PC-3 (cell line): Measurements from ENCODE around the gene MIGA1.

Experiments used
- CTCF ChIP-seq: fragments of 300-600 bp; sonication (generic); conservative IDR thresholded peaks from 2 replicates; pipeline ENCODE4 v1.5.1; 2017; ENCODE audit warnings: antibody characterized with exemption, low read depth, mild to moderate bottlenecking, low read length
- EZH2 ChIP-seq: fragments of 300-600 bp; sonication (generic); IDR thresholded peaks from one replicate; pipeline ENCODE4 v1.6.1; 2017; ENCODE audit warnings: antibody characterized with exemption, mild to moderate bottlenecking, low read length; ENCODE audit not compliant: unreplicated experiment
- EZH2phosphoT487 ChIP-seq: fragments of 300-600 bp; sonication (generic); IDR thresholded peaks from 2 replicates; pipeline ENCODE4 v1.6.1; 2018; ENCODE audit warnings: mild to moderate bottlenecking, antibody characterized with exemption, low read length, borderline replicate concordance

- TF ChIP-seq CTCF (no peak), EZH2phosphoT487 (no peak), EZH2 (no peak)
Measured at GRCh38 chr1:77888081-77888780, 108.8 kb downstream of the MIGA1 start, which contains the start of gene NEXN.
